SU-DHL-6 (cell line): ENCODE data around the gene NCS1.

Source experiments
- H2AFZ ChIP-seq: fragments of 200-600 bp; sonication (generic); 2 replicates; pipeline ENCODE4 v1.6.1; 2014; ENCODE audit warnings: low read depth, mild to moderate bottlenecking, moderate library complexity, mixed read lengths, antibody characterized with exemption, low read length; ENCODE audit not compliant: severe bottlenecking
- H3F3A ChIP-seq: fragments of 200-600 bp; shearing (Covaris generic); 2 replicates; pipeline ENCODE4 v1.6.0; 2016; ENCODE audit warnings: antibody characterized with exemption, mild to moderate bottlenecking; ENCODE audit not compliant: insufficient read depth
- H3K27ac ChIP-seq: fragments of 200-600 bp; sonication (generic); 2 replicates; pipeline ENCODE4 v1.5.1; 2016; ENCODE audit warnings: low read depth, mild to moderate bottlenecking, low read length, moderate library complexity, mixed read lengths
- H3K27me3 ChIP-seq: fragments of 200-600 bp; sonication (generic), shearing (Covaris generic); 2 replicates; pipeline ENCODE4 v1.6.0; 2014; ENCODE audit warnings: mild to moderate bottlenecking, low read length
- H3K36me3 ChIP-seq: fragments of 200-600 bp; sonication (generic); 2 replicates; pipeline ENCODE4 v1.6.1; 2014; ENCODE audit warnings: mild to moderate bottlenecking, low read length, mixed read lengths
- H3K4me2 ChIP-seq: fragments of 300-600, 200-600 bp; shearing (Covaris generic), sonication (generic); 2 replicates; pipeline ENCODE4 v1.6.0; 2014; ENCODE audit warnings: low read length, low read depth, mild to moderate bottlenecking; ENCODE audit not compliant: poor library complexity, severe bottlenecking
- H3K4me3 ChIP-seq: fragments of 200-600 bp; sonication (generic); 2 replicates; pipeline ENCODE4 v1.5.1; 2014; ENCODE audit warnings: antibody characterized with exemption, low read length, mild to moderate bottlenecking, mixed read lengths; ENCODE audit not compliant: insufficient read depth, poor library complexity, severe bottlenecking
- H3K79me2 ChIP-seq: fragments of 200-600 bp; sonication (generic); 2 replicates; pipeline ENCODE4 v1.6.1; 2014; ENCODE audit warnings: mild to moderate bottlenecking, low read length, moderate library complexity; ENCODE audit not compliant: insufficient read depth
- H3K9ac ChIP-seq: fragments of 200-600 bp; sonication (generic); 2 replicates; pipeline ENCODE4 v1.7.0; 2014; ENCODE audit warnings: mild to moderate bottlenecking, low read length
- H3K9me2 ChIP-seq: fragments of 200-600 bp; sonication (generic); replicated peaks from 2 replicates; pipeline ENCODE4 v1.6.1; 2014; ENCODE audit warnings: low read length; ENCODE audit not compliant: insufficient read depth
- H3K9me3 ChIP-seq: fragments of 200-600 bp; sonication (generic); 2 replicates; pipeline ENCODE4 v1.6.1; 2014; ENCODE audit warnings: low read length, mixed read lengths; ENCODE audit not compliant: insufficient read depth
- H4K20me1 ChIP-seq: fragments of 200-600 bp; sonication (generic); 2 replicates; pipeline ENCODE4 v1.6.1; 2014; ENCODE audit warnings: low read depth, mild to moderate bottlenecking, antibody characterized with exemption, low read length, moderate library complexity, mixed read lengths
- CTCF ChIP-seq: fragments of 200-600 bp; sonication (generic); IDR thresholded peaks from one replicate; pipeline ENCODE4 v1.5.1; 2017; ENCODE audit warnings: antibody characterized with exemption, mild to moderate bottlenecking, low read length, moderate library complexity; ENCODE audit not compliant: insufficient read depth, poor library complexity, severe bottlenecking
- EZH2phosphoT487 ChIP-seq: fragments of 200-600 bp; sonication (generic), shearing (Covaris generic); conservative IDR thresholded peaks from 2 replicates; pipeline ENCODE4 v1.6.1; 2018; ENCODE audit warnings: mild to moderate bottlenecking, antibody characterized with exemption, low read length, moderate library complexity, mixed read lengths

The NCS1 gene

GRCh38 chr9:130268521-130269211 is 96.5 kb downstream of the NCS1 start:
- H3K27ac ChIP-seq, result no peak overlapping the region
- no peaks in the 10 kb centered on the region for H3K9me2 ChIP-seq
- TF ChIP-seq CTCF (no peak), EZH2phosphoT487 (no peak)
- H3K4me2 ChIP-seq, result no peak overlapping the region
- no peaks in the 10 kb centered on the region for H3K9me3 ChIP-seq
- no peaks in the 10 kb centered on the region for H3K36me3 ChIP-seq
- H3K79me2 ChIP-seq, result no peaks in the 10 kb centered on the region
- H3K4me3 ChIP-seq, result no peak overlapping the region
- H3K27me3 ChIP-seq, result no peaks in the 10 kb centered on the region
- no peaks in the 10 kb centered on the region for H4K20me1 ChIP-seq
- H3F3A ChIP-seq, result no peaks in the 10 kb centered on the region
- H3K9ac ChIP-seq, result no peak overlapping the region
- no peak overlapping the region for H2AFZ ChIP-seq

GRCh38 chr9:130271473-130271872 is 99.3 kb downstream of the NCS1 start:
- Histone ChIP-seq H3K9ac (no peak overlapping the region), H3K4me3 (no peak overlapping the region), H3K9me2 (no peaks in the 10 kb centered on the region), H3F3A (no peaks in the 10 kb centered on the region), H2AFZ (no peak overlapping the region), H3K36me3 (no peaks in the 10 kb centered on the region), H4K20me1 (no peaks in the 10 kb centered on the region), H3K27ac (no peak overlapping the region), H3K79me2 (no peaks in the 10 kb centered on the region), H3K4me2 (no peak overlapping the region), H3K9me3 (no peaks in the 10 kb centered on the region), H3K27me3 (no peaks in the 10 kb centered on the region)
- TF ChIP-seq CTCF (no peak), EZH2phosphoT487 (no peak)

GRCh38 chr9:130275156-130275555 is 103.0 kb downstream of the NCS1 start:
- H2AFZ ChIP-seq, result no peak overlapping the region
- no peaks in the 10 kb centered on the region for H3K9me3 ChIP-seq

More at GRCh38 chr9:130275156-130275555, 103.0 kb downstream of the NCS1 start:
- Histone ChIP-seq H3K27ac (no peak overlapping the region), H3K4me2 (no peak overlapping the region), H3K36me3 (no peaks in the 10 kb centered on the region), H3K9me2 (no peaks in the 10 kb centered on the region), H3K27me3 (no peaks in the 10 kb centered on the region), H3K79me2 (no peaks in the 10 kb centered on the region), H4K20me1 (no peaks in the 10 kb centered on the region), H3K9ac (no peak overlapping the region), H3K4me3 (no peak overlapping the region), H3F3A (no peaks in the 10 kb centered on the region)
- TF ChIP-seq CTCF (no peak), EZH2phosphoT487 (no peak)
